MM.1S (cell line): ENCODE results near the gene HLA-DPA1.

Experiments used
- EZH2 ChIP-seq: fragments of 300-600 bp; sonication (generic); optimal IDR thresholded peaks from 2 replicates; pipeline ENCODE3; 2017; ENCODE audit warnings: low read depth, mild to moderate bottlenecking, antibody characterized with exemption, low read length, mixed read lengths
- EZH2phosphoT487 ChIP-seq: fragments of 300-600 bp; sonication (generic); IDR thresholded peaks from 2 replicates; pipeline ENCODE4 v1.6.1; 2018; ENCODE audit warnings: antibody characterized with exemption, low read length
- TF ChIP-seq, protein P1 (sequence below): fragments of 300-600 bp; sonication (generic); IDR thresholded peaks from 2 replicates; pipeline ENCODE4 v1.5.1; 2016; ENCODE audit warnings: antibody characterized with exemption, low read length, mixed read lengths

DNA sequence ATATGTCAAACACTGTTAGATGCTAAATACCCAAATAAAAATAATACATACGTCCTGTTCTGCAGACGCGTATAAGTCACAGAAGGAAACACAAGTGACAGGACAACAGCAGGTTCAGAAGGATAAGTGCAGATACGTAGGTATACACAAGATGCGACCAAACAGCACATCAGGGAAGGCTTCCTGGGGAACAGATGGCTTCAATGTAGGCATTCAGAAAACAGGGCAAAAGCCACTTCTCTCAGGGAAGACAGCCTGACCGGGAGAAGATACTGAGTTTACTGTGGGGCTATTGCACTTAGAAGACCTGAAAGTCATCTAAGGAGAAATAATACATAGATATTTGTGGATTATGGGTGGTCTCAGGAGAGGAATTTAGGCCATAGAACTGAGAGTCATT, 1.9 kb downstream of the HLA-DPA1 start:
- TF ChIP-seq EZH2 (no peak), EZH2phosphoT487 (no peak)
- TF ChIP-seq, protein P1, sequence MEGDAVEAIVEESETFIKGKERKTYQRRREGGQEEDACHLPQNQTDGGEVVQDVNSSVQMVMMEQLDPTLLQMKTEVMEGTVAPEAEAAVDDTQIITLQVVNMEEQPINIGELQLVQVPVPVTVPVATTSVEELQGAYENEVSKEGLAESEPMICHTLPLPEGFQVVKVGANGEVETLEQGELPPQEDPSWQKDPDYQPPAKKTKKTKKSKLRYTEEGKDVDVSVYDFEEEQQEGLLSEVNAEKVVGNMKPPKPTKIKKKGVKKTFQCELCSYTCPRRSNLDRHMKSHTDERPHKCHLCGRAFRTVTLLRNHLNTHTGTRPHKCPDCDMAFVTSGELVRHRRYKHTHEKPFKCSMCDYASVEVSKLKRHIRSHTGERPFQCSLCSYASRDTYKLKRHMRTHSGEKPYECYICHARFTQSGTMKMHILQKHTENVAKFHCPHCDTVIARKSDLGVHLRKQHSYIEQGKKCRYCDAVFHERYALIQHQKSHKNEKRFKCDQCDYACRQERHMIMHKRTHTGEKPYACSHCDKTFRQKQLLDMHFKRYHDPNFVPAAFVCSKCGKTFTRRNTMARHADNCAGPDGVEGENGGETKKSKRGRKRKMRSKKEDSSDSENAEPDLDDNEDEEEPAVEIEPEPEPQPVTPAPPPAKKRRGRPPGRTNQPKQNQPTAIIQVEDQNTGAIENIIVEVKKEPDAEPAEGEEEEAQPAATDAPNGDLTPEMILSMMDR: no peak
